ENCODE results near the gene SSMEM1.

DNA sequence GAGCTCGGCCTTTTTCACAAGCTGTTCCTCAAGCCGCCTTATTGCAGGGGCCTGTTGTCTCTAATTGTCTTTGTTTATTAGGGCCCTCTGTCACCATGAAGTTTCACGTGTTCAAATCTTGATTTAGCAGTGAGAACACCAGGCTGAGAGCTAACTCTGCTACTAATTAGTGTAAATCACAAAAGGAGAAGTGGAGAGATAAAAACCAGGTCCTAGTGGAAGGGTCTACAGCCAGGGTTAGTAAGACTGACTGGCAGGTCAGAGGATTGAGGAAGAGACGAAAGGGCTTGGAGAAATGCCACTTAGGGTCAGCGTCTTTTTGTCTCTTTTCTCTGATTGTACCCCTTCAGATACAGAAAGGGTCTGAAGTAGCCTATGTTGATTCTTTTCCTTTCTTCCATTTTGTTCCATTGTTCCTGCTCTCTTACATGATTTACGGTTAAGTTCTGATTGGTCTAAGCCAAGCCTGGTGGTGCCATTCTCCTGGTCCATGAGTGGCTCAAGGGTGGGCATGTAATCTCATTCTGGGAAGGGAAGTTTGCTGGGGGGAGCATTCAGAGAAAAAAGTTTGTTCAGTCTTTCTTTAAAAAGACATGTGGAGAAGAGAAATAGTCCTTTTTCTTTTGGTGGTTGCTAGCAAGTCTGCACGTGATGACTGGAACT, 21.3 kb downstream of the SSMEM1 start:
- TF ChIP-seq CTCF (IDR thresholded peaks at IDR 0.05) (no peak), POLR2AphosphoS5 (IDR thresholded peaks at IDR 0.05) (no peak), POLR2A (IDR thresholded peaks at IDR 0.05) (no peak)

All from breast epithelium (tissue), 3 donors.